Measurements from ENCODE around the gene HTATIP2.

- TF ChIP-seq POLR2A (IDR thresholded peaks at IDR 0.05) (no peak), CTCF (IDR thresholded peaks at IDR 0.05) (no peak)
Observed at GRCh38 chr11:20336056-20336455, 27.5 kb upstream of the HTATIP2 start.
